Activated CD4-positive, alpha-beta T cell treated with anti-CD3 and anti-CD28 coated beads for 48 hours (primary cell): ENCODE results near the gene KLHL22.

Experiments
- DNase-seq: peaks from one replicate; pipeline ENCODE4 v3.0.0-alpha.2; 2020

The KLHL22 gene

GRCh38 chr22:20442485-20443284 lies 52.9 kb downstream of the KLHL22 start:
- DNase-seq: no peak

- no peak for DNase-seq
Measured at GRCh38 chr22:20441631-20442484, 53.7 kb downstream of the KLHL22 start.

DNA sequence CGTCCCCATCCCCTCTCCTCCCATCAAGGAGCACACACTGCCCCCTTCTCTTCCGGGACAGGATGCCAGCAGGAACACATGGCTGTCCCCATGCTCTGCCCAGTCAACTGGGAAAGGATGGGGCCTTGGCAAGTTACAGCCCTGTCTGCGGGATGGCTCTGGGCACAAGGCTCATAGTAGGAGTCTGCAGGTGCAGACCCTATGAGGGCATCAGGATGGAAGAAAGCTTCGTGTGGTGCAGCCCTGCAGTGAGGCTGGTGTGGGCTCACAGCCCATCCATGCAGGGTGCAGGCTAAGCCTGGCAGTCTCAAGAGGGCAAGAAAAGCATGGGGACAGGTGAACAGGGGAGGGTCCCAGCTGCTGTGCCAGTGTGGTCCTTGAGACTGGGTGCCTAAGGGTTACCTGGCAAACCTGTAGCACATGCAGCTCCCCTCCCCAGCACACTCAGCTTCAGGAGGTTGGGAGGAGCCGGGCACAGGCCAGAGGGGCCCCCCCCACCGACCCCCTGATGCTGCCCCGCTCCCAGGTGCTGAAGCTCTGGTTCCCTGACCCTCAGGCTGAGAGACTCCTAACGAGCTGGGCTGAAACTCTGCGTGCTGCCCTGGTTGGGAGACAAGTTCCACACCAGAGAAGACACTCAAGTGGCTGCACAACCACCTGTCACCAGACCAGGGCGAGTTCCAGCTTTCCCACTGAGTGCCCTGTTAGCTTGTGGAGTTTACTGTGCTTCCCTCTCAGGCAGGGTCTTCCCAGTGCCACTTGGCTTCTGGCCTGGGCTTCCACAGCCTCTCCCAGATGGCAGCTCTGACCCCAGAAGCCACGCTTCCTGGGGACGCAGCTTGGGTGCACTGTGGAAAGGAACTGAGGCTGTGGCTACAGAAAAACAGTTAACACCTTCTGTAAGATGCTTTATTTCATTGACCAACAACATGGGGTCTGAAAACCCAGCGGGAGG lies 54.7 kb downstream of the KLHL22 start:
- no peak for DNase-seq

- no peak for DNase-seq
Measured at GRCh38 chr22:20439928-20440575, 55.5 kb downstream of the KLHL22 start.

- DNase-seq: no peak
Measured at GRCh38 chr22:20439556-20439927, 56.1 kb downstream of the KLHL22 start.

DNA sequence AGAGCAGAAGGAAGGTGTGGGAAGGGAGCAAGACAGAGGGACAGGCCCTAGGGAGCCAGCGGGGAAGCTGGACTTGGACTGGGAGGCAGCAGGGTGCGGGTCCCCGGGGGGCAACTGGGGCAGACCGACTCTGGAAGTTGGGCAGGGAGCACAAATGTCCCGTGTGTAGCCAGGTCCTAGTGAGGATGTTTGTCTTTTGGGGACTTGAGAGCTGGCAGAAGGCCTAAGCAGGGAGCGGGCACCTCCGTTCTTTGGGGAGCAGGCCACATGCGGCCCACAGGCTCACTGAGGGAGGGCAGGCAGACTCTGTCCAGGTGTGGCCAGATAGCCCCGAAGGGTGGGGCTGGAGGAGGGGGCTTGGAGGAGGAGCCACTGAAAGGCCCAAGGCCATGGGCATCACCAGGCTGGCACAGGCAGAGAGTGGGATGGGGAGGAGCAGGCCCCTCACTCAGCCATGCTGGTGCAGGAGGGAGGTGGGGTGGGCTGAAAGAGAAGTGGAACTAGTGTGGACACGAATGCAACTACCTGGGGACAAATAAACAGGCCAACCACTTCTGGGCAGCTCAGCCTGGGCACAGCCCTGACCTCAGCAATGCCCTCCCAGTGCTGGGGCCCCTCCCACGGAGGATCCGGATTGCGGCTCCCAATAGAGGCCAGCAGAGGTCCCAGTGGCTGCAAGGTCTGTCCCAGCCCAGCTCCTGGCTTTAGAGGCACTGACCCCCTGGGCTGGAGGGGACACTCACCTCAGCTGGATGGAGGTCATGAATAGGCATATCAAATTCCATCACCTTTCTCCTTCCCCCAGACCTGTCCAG lies 56.7 kb downstream of the KLHL22 start:
- no peak for DNase-seq

DNA sequence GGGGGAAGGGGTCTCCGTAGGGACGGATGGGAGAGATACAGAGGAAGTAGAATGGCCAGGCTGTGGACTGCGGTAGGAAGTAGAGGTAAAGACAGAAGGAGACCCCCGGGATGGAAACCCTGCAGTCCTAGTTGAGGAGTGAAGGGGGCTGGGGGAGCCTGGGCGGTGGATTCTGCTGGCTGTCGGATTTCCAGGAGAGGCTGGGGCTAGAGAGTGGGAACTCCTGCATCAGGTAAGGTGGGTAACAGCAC lies 57.2 kb downstream of the KLHL22 start:
- DNase-seq: no peak

GRCh38 chr22:20437613-20438426 lies 57.8 kb downstream of the KLHL22 start, which contains the start of gene SCARF2:
Gene SCARF2 (minus strand): TSS chr22:20437825. CDS start chr22:20437754, 71 bp downstream.
- DNase-seq: no peak

- peak; percentile 30 for DNase-seq
Measured at GRCh38 chr22:20436768-20437612, 58.6 kb downstream of the KLHL22 start.

DNA sequence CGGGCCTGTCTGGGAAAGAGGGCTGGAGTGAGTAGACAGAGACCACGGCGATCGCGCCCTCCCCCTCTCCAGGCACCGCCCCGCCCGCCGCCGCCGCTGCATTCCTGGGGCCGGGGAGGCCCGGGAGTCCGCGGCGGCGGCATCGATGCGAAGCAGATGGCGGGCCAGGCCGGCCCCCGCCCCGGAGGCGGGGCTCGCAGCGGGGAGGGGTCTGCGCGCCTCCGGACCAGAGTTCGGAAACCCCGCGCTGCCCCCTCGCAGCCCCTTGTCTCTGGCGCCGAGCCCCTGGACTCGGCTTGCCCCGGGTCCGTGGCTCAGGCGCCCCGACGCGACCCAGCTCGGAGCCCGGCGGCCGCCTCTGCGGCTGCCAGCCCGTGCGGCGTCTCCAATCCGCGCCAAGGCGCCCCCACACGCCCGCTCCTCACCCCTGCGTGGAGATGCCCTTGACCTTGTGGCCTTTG lies 59.3 kb downstream of the KLHL22 start:
- DNase-seq: no peak

- no peak for DNase-seq
Measured at GRCh38 chr22:20435436-20436306, 59.9 kb downstream of the KLHL22 start.

DNA sequence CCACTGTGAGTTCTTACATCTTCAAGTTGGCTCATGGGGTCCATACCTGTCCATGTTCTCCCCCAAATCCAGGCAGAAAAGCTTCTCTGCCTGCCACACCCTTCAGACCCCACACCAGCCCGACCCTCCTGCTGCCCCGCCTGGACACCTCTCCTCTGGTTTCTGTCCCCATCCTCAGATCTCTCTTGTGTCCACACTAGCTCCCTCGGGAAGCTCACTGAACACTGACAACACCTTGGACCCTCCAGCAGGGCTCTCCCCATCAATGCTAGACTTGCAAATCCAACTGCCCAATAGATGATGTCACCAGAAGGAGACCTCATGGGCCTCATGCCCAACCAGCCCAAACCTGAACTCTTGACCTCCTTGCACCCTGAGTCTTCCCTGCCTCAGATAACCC lies 60.8 kb downstream of the KLHL22 start:
- DNase-seq: no peak

- DNase-seq: no peak
Measured at GRCh38 chr22:20434264-20434751, 61.3 kb downstream of the KLHL22 start.

- no peak for DNase-seq
Measured at GRCh38 chr22:20433686-20434241, 61.8 kb downstream of the KLHL22 start.

DNA sequence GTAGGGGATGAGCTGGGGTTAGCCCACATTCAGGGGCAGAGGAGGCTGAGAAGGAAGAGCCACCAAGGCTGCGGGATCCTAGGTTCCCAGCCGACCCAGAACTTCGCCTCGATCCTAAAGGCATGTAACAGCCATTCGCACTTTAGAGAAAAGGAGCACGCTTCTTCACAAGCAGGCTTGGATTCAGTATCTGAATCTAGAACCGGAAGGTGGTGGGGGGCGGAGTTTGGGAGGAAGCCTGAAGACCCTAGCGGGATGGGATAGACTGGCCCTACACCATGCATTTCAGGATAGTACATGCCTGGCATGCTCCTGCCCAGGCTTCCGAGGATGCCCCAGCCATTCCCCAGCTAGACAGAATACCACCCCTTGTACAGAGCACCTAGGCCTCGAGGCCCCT lies 62.4 kb downstream of the KLHL22 start:
- DNase-seq: no peak

DNA sequence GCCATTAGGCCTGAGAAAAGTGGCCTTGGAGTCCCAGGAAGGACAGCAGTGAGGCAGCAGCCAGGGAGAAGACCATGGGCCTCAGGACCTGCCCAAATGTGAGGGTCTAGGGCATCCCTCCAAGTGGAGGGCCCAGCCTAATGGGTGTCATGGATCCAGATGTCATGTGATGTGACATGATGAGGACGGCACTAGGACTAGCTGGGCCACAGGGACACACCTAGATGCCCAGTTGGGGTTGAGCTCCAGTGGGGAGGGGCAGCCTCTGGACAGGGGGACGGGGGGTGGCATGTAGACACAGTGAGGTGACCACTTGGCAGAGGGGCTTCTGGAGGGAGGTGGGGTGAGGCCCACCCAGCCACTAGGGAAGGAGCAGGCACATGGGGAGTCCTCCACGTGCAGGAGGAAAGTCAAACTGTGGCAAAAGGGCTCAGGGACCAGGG lies 63.3 kb downstream of the KLHL22 start:
- DNase-seq: no peak

DNA sequence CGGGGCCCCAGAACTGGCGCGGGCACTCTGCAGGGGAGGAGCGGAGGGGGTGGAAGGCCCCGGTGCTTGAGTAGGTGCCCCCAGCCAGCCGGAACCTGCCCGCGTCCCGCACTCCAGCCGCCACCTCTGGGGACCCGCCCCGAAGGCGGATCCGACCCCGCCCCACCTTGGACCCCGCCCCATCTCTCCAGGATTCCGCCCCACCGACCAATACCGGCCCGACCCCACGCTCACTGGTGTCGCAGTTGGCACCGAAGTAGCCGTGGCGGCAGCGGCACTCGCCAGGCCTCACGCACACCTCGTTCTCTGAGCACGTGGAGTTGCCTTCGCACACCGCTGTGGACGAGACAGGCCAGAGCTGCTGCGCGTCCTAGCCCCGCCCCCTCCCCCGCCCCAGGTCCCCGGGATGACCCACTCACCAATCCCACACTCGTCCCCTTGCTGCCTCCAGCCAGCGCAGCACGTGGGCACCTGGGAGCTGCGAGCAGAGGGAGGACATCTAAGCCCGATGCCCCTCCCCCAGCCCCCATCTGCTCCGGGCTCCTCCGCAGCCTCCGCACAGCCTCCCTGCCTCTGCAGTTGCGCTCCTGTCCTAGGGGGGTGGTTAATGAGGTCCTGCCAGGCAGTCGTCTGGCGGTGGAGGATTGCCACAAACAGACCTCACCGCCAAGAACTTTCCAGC lies 63.9 kb downstream of the KLHL22 start:
- no peak for DNase-seq
